Measurements from ENCODE around the gene ARAP2.
"Not testable (repeated sequence)": the region's sequence is repeated elsewhere in the genome, so short reads cannot be mapped to it uniquely, and the experiment has no call there.

ARAP2 gene

GRCh38 chr4:36187723-36188333, 56.5 kb downstream of the ARAP2 start:
- TF ChIP-seq CTCF (IDR thresholded peaks at IDR 0.05; ENCODE audit: control insufficient read depth, insufficient read depth, low read depth, low read length, missing control alignments) = no peak
- no peak for DNase-seq (ENCODE audit: low read depth)
- no peak overlapping the region for H3K4me3 ChIP-seq (ENCODE audit: control insufficient read depth, low read depth, low read length)

GRCh38 chr4:36183665-36184393, 60.5 kb downstream of the ARAP2 start:
- no peak overlapping the region for H3K4me3 ChIP-seq (ENCODE audit: control insufficient read depth, low read depth, low read length)
- no peak for TF ChIP-seq CTCF (IDR thresholded peaks at IDR 0.05; ENCODE audit: control insufficient read depth, insufficient read depth, low read depth, low read length, missing control alignments)

GRCh38 chr4:36183232-36183631, 61.1 kb downstream of the ARAP2 start:
- no peak for TF ChIP-seq CTCF (IDR thresholded peaks at IDR 0.05; ENCODE audit: control insufficient read depth, insufficient read depth, low read depth, low read length, missing control alignments)
- H3K4me3 ChIP-seq (ENCODE audit: control insufficient read depth, low read depth, low read length) = no peak overlapping the region
- DNase-seq (ENCODE audit: low read depth) = no peak

More at GRCh38 chr4:36183665-36184393, 60.5 kb downstream of the ARAP2 start:
- no peak for DNase-seq (ENCODE audit: low read depth)

- H3K4me3 ChIP-seq (ENCODE audit: control insufficient read depth, low read depth, low read length); DNase-seq (ENCODE audit: low read depth): not testable (repeated sequence)
These were observed 62.0 kb downstream of the ARAP2 start for GRCh38 chr4:36182315-36182714.

GRCh38 chr4:36180206-36180605, 64.1 kb downstream of the ARAP2 start:
- no peak for TF ChIP-seq CTCF (IDR thresholded peaks at IDR 0.05; ENCODE audit: control insufficient read depth, insufficient read depth, low read depth, low read length, missing control alignments)
- H3K4me3 ChIP-seq (ENCODE audit: control insufficient read depth, low read depth, low read length) = no peak overlapping the region
- no peak for DNase-seq (ENCODE audit: low read depth)

GRCh38 chr4:36178484-36178883, 65.8 kb downstream of the ARAP2 start:
- no peak for TF ChIP-seq CTCF (IDR thresholded peaks at IDR 0.05; ENCODE audit: control insufficient read depth, insufficient read depth, low read depth, low read length, missing control alignments)
- no peak overlapping the region for H3K4me3 ChIP-seq (ENCODE audit: control insufficient read depth, low read depth, low read length)
- DNase-seq (ENCODE audit: low read depth) = no peak

- no peak for DNase-seq (ENCODE audit: low read depth)
- H3K4me3 ChIP-seq (ENCODE audit: control insufficient read depth, low read depth, low read length) = no peak overlapping the region
- no peak for TF ChIP-seq CTCF (IDR thresholded peaks at IDR 0.05; ENCODE audit: control insufficient read depth, insufficient read depth, low read depth, low read length, missing control alignments)
These were observed 66.4 kb downstream of the ARAP2 start for GRCh38 chr4:36177946-36178345.
